Rectal smooth muscle tissue (tissue), 1 donor: ENCODE results near the gene REEP6.
"Not testable (repeated sequence)": the region's sequence is repeated elsewhere in the genome, so short reads cannot be mapped to it uniquely, and the experiment has no call there.

ENCODE experiments used
- H3K27ac ChIP-seq: one replicate; pipeline ENCODE4 v1.7.0; 2013; ENCODE audit warnings: low read depth, low read length, inconsistent platforms
- H3K27me3 ChIP-seq: one replicate; pipeline ENCODE4 v1.7.0; 2013; ENCODE audit warnings: low read length; ENCODE audit not compliant: control insufficient read depth, insufficient read depth
- H3K36me3 ChIP-seq: one replicate; pipeline ENCODE4 v1.7.0; 2013; ENCODE audit warnings: low read length; ENCODE audit not compliant: control insufficient read depth, insufficient read depth
- H3K4me1 ChIP-seq: one replicate; pipeline ENCODE4 v1.7.0; 2013; ENCODE audit warnings: low read length; ENCODE audit not compliant: control insufficient read depth, insufficient read depth
- H3K4me3 ChIP-seq: one replicate; pipeline ENCODE4 v1.7.0; 2013; ENCODE audit warnings: low read length
- H3K9ac ChIP-seq: one replicate; pipeline ENCODE4 v1.7.0; 2013; ENCODE audit warnings: low read length

REEP6 gene

GRCh38 chr19:1532003-1532402 is 41.0 kb downstream of the REEP6 start:
- H3K27me3 ChIP-seq = no peaks in the 10 kb centered on the region

GRCh38 chr19:1533510-1534150 is 42.6 kb downstream of the REEP6 start:
- no peaks in the 10 kb centered on the region for H3K36me3 ChIP-seq
- no peak overlapping the region for H3K9ac ChIP-seq
- no peak overlapping the region for H3K27ac ChIP-seq
- H3K27me3 ChIP-seq = no peaks in the 10 kb centered on the region
- no peak overlapping the region for H3K4me3 ChIP-seq
- no peaks in the 10 kb centered on the region for H3K4me1 ChIP-seq

More at GRCh38 chr19:1532003-1532402, 41.0 kb downstream of the REEP6 start:
- no peaks in the 10 kb centered on the region for H3K36me3 ChIP-seq
- H3K4me1 ChIP-seq = no peaks in the 10 kb centered on the region
- H3K4me3 ChIP-seq = no peak overlapping the region
- no peak overlapping the region for H3K9ac ChIP-seq
- no peak overlapping the region for H3K27ac ChIP-seq

DNA sequence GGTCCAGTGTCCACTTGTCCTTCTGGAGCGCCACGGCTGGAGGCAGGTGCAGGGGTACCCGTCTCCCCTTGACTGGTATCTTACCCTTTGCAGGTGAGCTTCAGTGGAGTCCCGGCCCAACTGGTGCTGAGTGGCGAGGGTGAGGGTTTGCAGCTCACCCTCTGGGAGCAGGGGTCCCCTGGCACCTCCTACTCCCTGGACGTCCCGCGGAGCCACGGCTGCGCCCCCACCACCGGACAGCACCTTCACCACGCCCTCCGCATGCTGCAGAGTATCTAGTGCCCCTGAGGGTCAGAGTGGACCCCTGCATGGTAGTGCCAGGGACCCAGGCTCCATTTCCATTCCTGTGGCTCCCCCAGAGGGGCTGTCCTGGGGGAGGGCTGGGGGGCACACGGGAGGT is 44.0 kb downstream of the REEP6 start:
- no peak overlapping the region for H3K4me3 ChIP-seq
- no peak overlapping the region for H3K27ac ChIP-seq
- no peaks in the 10 kb centered on the region for H3K4me1 ChIP-seq
- no peaks in the 10 kb centered on the region for H3K27me3 ChIP-seq
- H3K36me3 ChIP-seq = no peaks in the 10 kb centered on the region
- no peak overlapping the region for H3K9ac ChIP-seq

DNA sequence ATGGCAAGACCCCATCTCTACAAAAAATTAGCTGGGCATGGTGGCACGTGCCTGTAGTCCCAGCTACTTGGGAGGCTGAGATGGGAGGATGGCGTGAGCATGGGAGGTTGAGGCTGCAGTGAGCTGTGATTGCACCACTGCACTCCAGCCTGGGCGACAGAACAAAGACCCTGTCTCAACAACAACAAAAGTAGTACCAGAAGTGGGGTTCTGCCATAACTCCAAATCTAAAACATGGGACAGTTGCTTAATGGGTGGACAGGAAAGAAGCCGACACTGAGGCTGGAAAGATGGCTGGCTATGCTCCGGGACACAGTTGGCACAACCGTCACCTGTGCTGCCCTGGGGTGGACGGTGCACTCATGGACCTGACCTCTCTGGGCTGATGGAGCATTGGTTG is 44.7 kb downstream of the REEP6 start:
- H3K36me3 ChIP-seq, H3K9ac ChIP-seq, H3K27ac ChIP-seq, H3K4me3 ChIP-seq, H3K4me1 ChIP-seq, H3K27me3 ChIP-seq: not testable (repeated sequence)

DNA sequence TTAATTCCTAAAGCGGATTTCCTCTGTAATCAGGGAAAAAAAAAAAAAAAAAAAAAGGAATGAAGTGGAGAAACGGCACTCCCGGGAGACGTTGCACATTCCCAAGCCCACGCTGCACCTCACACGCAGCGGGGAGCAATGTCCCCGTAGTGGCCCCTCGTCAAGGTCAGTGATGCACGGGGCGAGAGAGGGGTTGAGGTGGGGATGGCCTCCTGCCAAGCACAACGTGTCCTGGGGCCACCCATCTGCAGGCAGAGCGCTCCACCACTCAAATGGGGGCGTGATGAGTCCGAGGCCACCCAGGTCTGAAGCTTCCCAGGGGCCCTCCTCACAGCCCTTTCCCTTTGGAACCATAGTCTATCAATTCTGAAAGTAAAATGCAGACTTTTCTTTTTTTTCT is 48.0 kb downstream of the REEP6 start:
- Histone ChIP-seq H3K9ac (no peak overlapping the region), H3K27ac (no peak overlapping the region), H3K4me3 (peak overlapping the region; percentile 27), H3K4me1 (peaks cover 8% of the 10 kb centered on the region), H3K27me3 (no peaks in the 10 kb centered on the region), H3K36me3 (no peaks in the 10 kb centered on the region)

DNA sequence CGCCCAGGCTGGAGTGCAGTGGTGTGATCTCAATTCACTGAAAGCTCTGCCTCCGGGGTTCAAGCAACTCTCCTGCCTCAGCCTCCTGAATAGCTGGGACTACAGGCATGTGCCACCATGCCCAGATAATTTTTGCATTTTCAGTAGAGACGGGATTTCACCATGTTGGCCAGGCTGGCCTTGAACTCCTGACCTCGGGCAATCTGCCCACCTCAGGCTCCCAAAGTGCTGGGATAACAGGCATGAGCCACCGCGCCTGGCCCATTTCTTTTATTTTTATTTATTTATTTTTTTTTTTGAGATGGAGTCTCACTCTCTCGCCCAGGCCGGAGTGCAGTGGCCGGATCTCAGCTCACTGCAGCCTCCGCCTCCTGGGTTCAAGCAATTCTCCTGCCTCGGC is 48.8 kb downstream of the REEP6 start:
- H3K4me1 ChIP-seq, H3K27me3 ChIP-seq, H3K4me3 ChIP-seq, H3K9ac ChIP-seq, H3K36me3 ChIP-seq: not testable (repeated sequence)
- H3K27ac ChIP-seq = peak overlapping the region; percentile 53

DNA sequence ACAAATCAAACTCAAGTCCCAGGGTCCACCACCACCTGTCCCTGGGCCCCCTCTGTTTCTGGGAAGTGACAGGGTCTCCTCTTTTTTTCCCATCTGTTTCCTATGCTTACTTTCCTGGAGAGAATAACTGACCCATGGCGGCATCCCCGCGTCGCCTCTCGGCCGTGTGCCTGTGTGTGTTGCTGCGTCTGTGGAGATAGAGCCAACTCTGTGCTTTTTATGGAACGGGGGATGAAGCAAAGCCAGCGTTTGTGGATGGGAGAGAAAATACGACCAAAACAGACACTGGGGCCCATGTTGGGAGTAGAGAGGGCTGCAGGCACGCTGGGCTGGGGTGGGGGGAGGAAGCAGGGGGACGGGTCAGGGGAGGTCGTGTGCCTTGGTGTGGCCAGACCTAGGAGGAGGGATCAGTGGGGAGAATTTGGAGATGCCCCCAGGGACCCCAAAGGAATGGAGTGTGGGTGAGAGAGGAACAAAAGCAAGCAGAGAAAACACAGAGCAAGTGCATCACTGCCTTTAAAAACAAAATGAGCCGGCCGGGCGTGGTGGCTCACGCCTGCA is 49.5 kb downstream of the REEP6 start:
- Histone ChIP-seq H3K27ac (peak overlapping the region; percentile 53), H3K4me3 (no peak overlapping the region)

More for the DNA sequence above, 49.5 kb downstream of the REEP6 start:
- no peaks in the 10 kb centered on the region for H3K36me3 ChIP-seq
- H3K9ac ChIP-seq = no peak overlapping the region
- H3K4me1 ChIP-seq = peaks cover 8% of the 10 kb centered on the region
- H3K27me3 ChIP-seq = no peaks in the 10 kb centered on the region
